Mononuclear cell (primary cell): ENCODE data around the gene DNM1. TPM values are rescaled to one million over a fixed set of nuclear protein-coding genes. Genes with fewer than 3 reads are reported as not detected.

Experiments
- H3K27me3 ChIP-seq: 2 replicates; pipeline ENCODE4 v1.6.0; 2011; ENCODE audit warnings: low read length, control low read depth; ENCODE audit not compliant: insufficient read depth
- H3K4me1 ChIP-seq: 2 replicates; pipeline ENCODE4 v1.5.1; 2011; ENCODE audit warnings: mild to moderate bottlenecking, low read length, control low read depth; ENCODE audit not compliant: insufficient read depth
- H3K4me3 ChIP-seq: 2 replicates; pipeline ENCODE4 v1.5.1; 2011; ENCODE audit warnings: mild to moderate bottlenecking, low read length, moderate library complexity
- H3K9me3 ChIP-seq: 2 replicates; pipeline ENCODE4 v1.5.1; 2011; ENCODE audit warnings: low read depth, mild to moderate bottlenecking, control low read depth, low read length
- total RNA-seq: library from RNA; depleted of rRNA; stranded (reverse); fragments of >200 nt; gene quantifications from one replicate; pipeline ENCODE4 v1.2.3, GENCODE V29; 2012

The DNM1 gene
- total RNA-seq, 1 donor: 1.4 TPM

DNA sequence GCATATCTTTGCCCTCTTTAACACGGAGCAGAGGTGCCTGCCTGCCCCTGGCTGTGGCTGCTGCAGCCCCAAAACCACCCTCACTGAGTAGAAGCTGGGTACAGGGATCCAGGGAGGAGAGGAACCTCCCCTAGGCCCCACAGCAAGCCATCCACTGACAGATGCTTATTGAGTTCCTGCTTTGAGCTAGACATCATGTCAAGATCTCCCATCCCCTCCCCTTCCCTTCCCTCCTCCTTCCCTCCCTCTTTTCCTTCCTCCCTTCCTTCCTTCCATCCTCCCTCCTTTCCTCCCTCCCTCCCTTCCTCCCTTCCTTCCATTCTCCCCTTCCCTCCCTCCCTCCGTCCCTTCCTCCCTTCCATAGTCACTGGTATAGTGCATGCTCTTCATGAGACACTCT lies 43.3 kb downstream of the DNM1 start:
- H3K9me3 ChIP-seq: no peaks in the 10 kb centered on the region
- no peaks in the 10 kb centered on the region for H3K27me3 ChIP-seq
- peaks cover 29% of the 10 kb centered on the region for H3K4me1 ChIP-seq
- no peak overlapping the region for H3K4me3 ChIP-seq

GRCh38 chr9:128247226-128247803 lies 44.1 kb downstream of the DNM1 start:
- Histone ChIP-seq H3K4me1 (peaks cover 29% of the 10 kb centered on the region), H3K27me3 (no peaks in the 10 kb centered on the region), H3K4me3 (no peak overlapping the region), H3K9me3 (no peaks in the 10 kb centered on the region)

- no peaks in the 10 kb centered on the region for H3K9me3 ChIP-seq
- H3K4me1 ChIP-seq: peaks cover 24% of the 10 kb centered on the region
- H3K4me3 ChIP-seq: no peak overlapping the region
- H3K27me3 ChIP-seq: no peaks in the 10 kb centered on the region
Measured at GRCh38 chr9:128249558-128249907, 46.4 kb downstream of the DNM1 start.

DNA sequence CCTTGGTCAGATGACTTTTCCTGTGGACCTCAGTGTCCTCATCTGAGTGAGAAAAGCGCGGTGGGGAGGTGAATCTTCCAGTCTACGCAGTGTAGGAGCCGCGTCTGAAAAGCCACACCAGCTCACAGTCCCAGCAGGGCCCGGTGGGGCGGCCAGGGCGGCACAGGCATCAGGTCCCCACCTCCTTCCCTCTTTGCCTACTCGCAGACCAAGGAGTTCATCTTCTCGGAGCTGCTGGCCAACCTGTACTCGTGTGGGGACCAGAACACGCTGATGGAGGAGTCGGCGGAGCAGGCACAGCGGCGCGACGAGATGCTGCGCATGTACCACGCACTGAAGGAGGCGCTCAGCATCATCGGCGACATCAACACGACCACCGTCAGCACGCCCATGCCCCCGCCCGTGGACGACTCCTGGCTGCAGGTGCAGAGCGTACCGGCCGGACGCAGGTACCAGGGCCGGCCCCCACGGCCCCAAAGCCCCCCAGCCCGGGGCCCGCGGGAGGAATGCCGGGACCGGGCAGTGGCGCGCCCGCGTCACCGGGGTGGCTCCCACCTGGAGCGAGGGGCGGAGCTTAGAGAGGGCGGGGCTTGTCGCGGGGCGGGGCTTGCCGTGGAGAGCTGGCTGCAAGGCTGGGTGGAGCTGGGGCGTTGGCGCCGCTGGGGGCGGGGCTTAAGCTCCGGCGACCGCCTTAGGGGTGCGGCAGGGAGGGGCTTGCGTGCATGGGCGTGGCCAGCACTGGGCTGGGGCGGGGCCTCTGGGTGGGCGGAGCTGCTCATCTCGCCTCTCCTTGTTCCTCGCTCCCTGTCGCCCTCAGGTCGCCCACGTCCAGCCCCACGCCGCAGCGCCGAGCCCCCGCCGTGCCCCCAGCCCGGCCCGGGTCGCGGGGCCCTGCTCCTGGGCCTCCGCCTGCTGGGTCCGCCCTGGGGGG lies 47.0 kb downstream of the DNM1 start:
- Histone ChIP-seq H3K9me3 (no peaks in the 10 kb centered on the region), H3K4me1 (peaks cover 21% of the 10 kb centered on the region), H3K27me3 (no peaks in the 10 kb centered on the region), H3K4me3 (peak overlapping the region; percentile 34)

GRCh38 chr9:128250839-128251731 lies 47.9 kb downstream of the DNM1 start:
- Histone ChIP-seq H3K4me3 (peak overlapping the region; percentile 34), H3K27me3 (no peaks in the 10 kb centered on the region), H3K9me3 (no peaks in the 10 kb centered on the region), H3K4me1 (peaks cover 13% of the 10 kb centered on the region)

GRCh38 chr9:128251732-128252100 lies 48.5 kb downstream of the DNM1 start:
- no peaks in the 10 kb centered on the region for H3K9me3 ChIP-seq
- H3K4me1 ChIP-seq: peaks cover 13% of the 10 kb centered on the region
- no peak overlapping the region for H3K4me3 ChIP-seq
- H3K27me3 ChIP-seq: no peaks in the 10 kb centered on the region

DNA sequence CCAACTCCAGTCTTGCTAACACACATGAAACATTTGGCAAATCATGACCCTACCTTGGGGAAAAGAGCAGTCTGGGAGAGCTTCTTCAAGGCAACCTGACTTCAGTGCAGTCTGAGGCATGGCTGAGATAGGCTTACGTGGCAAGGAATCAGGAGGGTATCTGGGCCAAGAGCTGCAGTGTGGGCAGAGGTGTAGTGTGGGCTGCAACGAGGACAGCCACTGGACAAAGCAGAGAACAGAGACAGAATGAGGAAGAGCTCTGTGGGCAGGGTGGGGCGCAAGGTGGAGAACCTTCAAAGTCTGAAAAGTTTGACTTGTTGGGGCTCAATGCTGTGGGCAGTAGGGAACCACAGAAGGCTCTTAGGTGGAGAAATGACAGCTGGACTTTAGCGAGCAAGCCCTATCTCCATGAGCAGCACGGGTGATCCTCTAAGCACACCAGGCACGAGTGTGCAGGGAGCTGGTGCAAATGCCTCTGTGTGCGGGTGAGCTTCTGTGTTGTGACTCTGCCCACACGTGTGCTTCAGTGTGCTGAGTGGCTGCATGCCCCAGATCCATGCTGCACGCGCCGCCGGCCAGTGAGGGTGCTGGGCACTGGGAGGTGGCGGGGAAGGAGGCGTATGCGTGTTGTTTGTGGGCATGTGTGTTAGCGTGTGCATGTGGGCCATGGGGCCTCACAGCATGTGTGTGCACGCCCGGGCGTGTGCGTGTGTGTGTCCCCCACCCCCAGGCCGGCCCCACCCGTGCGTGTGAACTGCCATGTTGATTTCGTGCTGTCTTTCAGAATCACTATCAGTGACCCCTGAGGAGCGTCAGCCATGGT lies 49.3 kb downstream of the DNM1 start:
- H3K9me3 ChIP-seq: no peaks in the 10 kb centered on the region
- no peaks in the 10 kb centered on the region for H3K27me3 ChIP-seq
- peaks cover 13% of the 10 kb centered on the region for H3K4me1 ChIP-seq
- no peak overlapping the region for H3K4me3 ChIP-seq

- H3K4me1 ChIP-seq: peaks cover 13% of the 10 kb centered on the region
- H3K9me3 ChIP-seq: no peaks in the 10 kb centered on the region
- H3K4me3 ChIP-seq: no peak overlapping the region
- no peaks in the 10 kb centered on the region for H3K27me3 ChIP-seq
Measured at GRCh38 chr9:128253140-128253990, 50.2 kb downstream of the DNM1 start.

DNA sequence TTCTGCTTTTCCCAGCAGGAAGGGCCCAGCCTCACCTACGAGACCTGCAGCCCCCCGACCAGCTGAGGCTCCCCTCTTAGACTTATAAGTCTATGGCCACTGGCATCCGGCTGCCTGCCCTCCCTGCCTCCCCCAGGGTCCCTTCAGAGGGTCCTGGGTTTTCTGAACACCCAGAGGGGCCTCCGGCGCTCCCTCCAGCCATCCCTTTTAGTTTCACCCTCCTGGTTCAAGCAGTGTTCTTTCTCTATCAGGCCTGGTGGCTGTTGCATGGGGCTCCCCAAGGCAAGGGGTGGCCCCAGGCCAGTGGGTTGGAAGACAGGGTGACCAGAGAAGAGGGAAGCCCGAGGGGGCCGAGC lies 50.8 kb downstream of the DNM1 start:
- no peak overlapping the region for H3K4me3 ChIP-seq
- H3K4me1 ChIP-seq: peaks cover 13% of the 10 kb centered on the region
- H3K27me3 ChIP-seq: no peaks in the 10 kb centered on the region
- H3K9me3 ChIP-seq: no peaks in the 10 kb centered on the region

DNA sequence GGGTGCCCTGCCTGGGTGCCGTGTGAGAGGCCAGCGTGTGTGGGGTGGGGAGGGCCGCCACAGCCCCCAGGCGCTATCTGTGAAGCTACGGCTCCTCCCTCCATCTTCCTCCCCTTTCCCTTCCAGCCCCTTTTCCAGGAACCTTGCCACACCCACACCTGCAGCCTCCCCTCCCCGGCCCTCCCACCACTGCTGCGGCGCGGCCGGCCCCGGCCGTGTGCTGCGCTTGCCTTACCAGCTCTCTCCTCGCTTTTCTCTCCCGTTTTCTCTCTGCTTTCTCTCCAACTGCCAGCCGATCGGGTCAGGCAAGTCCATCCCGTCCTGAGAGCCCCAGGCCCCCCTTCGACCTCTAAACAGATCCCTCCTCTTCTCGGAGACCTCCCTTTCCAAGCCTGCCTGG lies 51.2 kb downstream of the DNM1 start:
- no peaks in the 10 kb centered on the region for H3K27me3 ChIP-seq
- H3K9me3 ChIP-seq: no peaks in the 10 kb centered on the region
- peaks cover 13% of the 10 kb centered on the region for H3K4me1 ChIP-seq
- no peak overlapping the region for H3K4me3 ChIP-seq

GRCh38 chr9:128254855-128255759 lies 51.9 kb downstream of the DNM1 start:
- no peaks in the 10 kb centered on the region for H3K9me3 ChIP-seq
- no peaks in the 10 kb centered on the region for H3K27me3 ChIP-seq
- no peak overlapping the region for H3K4me3 ChIP-seq
- H3K4me1 ChIP-seq: peaks cover 8% of the 10 kb centered on the region

GRCh38 chr9:128257086-128257825 lies 54.1 kb downstream of the DNM1 start:
- H3K4me1 ChIP-seq: no peaks in the 10 kb centered on the region
- no peaks in the 10 kb centered on the region for H3K27me3 ChIP-seq
- H3K4me3 ChIP-seq: no peak overlapping the region
- no peaks in the 10 kb centered on the region for H3K9me3 ChIP-seq
